Activated CD4-positive, alpha-beta T cell treated with anti-CD3 and anti-CD28 coated beads, Interleukin-2, amount 50 U/mL, for 1 hour (primary cell): ENCODE results near the gene SPRR2A.
"Not testable (repeated sequence)": the region's sequence is repeated elsewhere in the genome, so short reads cannot be mapped to it uniquely, and the experiment has no call there.

ENCODE experiments used
- DNase-seq: peaks from one replicate; pipeline ENCODE4 v3.0.0-alpha.2; 2020

The SPRR2A gene

DNA sequence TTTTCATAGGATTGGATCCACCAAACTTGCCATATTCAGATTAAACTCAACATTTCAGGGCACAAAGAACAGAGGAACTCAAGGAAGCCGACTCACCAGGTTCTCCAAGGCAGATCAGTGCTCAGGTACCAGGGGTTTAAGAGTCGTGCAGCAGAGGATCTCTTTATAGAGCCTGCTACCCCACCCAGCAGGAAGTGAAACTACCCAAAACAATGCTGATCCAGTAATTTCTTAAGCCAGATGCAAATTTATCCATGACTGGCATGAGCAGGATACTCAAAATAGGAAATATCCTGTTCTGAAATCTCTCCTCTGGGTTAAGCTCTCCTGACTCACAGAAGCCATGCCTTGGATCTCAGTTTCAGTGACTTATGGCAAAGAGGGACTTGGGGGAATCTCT is at the start of gene SPRR2A:
TSS of gene SPRR2A (minus strand) at position 138 of the 400 bp plus-strand sequence. CDS start 777 bp downstream, outside the sequence.
- no peak for DNase-seq

DNA sequence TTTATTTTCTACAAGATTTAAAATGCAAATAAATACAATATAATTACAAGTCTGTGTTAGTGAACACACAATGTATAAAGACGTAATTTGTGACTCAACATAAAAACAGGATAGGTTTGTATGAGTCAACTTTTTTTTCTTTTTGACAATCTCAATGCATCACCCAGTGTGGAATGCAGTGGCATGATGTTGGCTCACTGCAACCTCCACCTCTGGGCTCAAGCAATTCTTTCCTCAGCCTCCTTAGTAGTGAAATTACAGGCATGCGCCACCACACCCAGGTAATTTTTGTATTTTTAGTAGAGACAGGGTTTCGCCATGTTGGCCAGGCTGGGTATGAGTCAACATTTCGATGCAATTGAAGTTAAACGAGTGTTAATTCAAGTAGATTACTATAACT is 42.9 kb upstream of the SPRR2A start:
- no peak for DNase-seq

DNA sequence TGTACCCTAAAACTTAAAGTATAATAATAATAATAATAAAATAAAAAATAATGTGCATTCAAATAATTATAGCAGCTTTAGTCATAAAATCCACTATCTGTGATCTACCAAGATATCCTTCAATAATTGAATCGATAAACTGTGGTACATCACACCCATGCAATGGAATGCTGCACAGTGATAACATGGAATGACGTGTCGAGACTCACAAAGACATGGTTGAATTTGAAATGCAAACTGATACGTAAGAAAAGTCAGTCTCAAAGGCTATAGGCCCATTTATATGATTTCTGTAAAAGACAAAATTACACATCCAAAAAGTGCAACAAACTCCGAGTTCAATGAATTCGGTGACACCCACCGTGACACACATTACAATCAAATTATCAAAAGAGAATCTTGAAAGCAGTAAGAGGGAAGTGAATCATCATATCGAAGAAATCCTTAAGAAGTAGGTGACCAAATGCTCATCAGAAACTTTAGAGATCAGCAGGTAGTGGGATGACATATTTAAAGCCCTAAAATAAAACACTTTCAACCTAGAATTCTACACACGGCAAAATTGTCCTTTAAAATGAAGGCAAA is 42.2 kb upstream of the SPRR2A start:
- no peak for DNase-seq

DNA sequence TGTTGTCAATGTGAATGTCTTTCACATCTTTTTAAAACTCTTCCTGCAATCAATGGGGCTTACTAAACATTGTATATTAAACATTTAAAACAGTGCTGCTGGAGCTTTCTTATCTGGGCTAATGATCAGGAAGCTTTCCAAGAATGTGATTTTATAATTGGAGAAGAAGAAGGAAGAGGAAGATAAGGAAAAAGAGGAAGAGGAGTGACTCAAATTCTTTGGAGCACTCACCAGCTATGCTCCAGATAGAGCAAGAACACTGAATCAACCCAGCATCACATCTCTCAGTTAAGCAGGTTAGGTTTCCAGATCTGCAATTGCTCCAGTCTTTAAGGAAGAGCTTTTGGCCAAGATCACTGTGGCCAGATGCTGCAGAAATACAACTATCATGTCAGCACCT is 38.5 kb upstream of the SPRR2A start:
- DNase-seq = no peak

DNA sequence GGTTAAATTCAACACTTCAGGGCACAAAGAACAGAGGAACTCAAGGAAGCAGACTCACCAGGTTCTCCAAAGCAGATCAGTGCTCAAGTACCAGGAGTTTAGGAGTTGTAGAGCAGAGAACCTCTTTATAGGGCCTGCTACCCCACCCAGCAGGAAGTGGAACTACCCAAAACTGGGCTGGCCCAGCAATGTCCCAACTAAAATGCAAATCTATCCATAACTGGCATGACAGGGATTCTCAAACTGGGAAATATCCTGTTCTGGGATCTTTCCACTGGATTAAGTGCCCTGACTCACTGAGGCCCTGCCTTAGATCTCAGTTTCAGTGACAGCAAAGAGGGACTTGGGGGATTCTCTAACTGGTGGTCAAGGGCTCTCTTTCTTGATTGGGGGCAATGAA is 37.1 kb upstream of the SPRR2A start, which contains the start of gene SPRR2E:
TSS of gene SPRR2E (minus strand) at position 101 of the 400 bp plus-strand sequence. CDS start 775 bp downstream, outside the sequence.
- no peak for DNase-seq

DNA sequence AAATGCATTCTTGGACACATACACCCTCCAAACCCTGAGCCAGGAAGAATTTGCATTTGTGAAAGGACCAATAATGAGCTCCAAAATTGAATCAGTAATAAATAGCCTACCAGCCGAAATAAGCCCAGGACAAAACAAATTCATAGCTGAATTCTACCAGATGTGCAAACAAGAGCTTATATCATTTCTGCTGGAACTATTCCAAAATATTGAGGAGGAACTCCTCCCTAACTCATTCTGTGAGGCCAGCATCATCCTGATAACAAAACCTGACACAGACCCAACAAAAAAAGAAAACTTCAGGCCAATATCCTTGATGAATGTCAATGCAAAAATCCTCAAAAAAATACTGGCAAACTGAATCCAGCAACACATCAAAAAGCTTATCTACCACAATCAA is 30.3 kb upstream of the SPRR2A start:
- no peak for DNase-seq

DNA sequence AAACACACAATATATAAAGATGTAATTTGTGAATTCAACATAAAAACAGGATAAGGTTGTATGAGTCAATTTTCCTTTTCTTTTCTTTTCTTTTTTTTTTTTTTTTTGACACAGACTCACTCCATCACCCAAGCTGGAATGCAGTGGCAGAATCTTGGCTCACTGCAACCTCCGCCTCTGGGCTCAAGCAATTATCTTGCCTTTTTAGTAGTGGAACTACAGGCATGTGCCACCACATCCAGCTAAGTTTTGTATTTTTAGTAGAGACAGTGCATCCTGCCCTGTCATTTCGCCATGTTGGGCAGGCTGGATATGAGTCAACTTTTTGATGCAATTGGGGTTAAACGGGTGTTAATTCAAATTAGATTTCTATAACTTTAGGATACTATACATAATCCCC is 24.4 kb upstream of the SPRR2A start:
- no peak for DNase-seq

DNA sequence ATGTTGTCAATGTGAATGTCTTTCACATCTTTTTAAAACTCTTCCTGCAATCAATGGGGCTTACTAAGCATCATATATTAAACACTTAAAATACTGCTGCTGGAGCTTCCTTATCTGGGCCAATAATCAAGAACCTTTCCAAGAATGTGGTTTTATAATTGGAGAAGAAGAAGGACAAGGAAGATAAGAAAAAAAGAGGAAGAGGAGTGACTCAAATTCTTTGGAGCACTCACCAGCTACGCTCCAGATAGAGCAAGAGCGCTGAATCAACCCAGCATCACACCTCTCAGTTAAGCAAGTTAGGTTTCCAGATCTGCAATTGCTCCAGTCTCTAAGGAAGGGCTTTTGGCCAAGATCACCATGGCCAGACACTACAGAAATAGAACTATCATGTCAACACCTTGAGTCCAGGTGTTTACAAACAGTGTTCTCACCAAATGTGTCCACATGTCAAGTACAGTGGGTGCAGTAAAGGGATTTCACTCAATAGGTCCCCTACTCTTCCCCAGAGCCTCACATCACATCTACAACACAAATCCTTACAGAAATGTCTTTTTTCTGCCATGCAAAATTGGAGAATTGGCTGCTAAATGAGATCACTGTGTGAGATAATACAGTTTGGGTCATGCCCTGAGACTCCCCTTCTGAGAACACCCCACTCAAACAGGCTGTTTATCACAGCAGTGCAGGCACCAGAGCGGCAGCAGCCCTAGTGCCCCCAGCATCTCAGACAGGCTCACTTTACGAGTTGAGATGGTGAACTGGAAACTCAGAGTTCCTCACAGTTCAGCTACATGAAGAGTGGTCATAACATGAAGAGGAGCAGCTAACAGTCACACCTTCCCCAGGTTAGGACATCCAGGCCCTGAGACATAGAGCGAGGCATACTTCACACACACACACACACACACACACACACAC is 15.8 kb upstream of the SPRR2A start:
- no peak for DNase-seq

DNA sequence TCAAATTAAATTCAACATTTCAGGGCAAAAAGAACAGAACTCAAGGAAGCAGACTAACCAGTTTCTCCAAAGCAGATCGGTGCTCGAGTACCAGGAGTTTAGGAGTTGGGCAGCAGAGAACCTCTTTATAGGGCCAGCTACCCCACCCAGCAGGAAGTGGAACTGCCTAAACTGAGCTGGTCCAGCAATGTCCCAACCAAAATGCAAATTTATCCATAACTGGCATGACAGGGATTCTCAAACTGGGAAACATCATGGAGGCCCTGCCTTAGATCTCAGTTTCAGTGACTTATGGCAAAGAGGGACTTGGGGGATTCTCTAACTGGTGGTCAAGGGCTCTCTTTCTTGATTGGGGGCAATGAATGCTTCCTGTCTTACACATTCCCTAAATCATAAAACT is 14.2 kb upstream of the SPRR2A start, which contains the start of gene SPRR2B:
TSS of gene SPRR2B (minus strand) at position 101 of the 400 bp plus-strand sequence. CDS start 772 bp downstream, outside the sequence.
- no peak for DNase-seq

DNA sequence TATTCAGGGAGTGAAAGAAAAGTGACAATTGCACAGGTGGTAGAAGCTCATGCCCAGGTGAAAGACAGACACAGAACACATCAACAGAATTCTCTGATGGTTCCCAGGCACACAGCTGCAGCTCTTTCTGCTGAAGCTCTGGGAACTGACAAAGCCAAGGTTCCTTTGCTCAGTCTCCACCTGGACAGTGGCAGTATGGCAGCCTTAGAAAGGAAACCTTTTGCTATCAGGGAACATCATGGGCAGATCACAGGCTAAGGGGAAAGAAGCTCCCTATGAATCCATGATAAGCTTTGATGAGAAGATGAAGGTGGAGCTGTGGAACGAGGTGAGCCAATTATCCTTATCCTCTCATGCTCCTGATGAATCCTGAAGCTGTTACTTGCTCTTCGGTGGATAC is 12.9 kb upstream of the SPRR2A start:
- DNase-seq = no peak

DNA sequence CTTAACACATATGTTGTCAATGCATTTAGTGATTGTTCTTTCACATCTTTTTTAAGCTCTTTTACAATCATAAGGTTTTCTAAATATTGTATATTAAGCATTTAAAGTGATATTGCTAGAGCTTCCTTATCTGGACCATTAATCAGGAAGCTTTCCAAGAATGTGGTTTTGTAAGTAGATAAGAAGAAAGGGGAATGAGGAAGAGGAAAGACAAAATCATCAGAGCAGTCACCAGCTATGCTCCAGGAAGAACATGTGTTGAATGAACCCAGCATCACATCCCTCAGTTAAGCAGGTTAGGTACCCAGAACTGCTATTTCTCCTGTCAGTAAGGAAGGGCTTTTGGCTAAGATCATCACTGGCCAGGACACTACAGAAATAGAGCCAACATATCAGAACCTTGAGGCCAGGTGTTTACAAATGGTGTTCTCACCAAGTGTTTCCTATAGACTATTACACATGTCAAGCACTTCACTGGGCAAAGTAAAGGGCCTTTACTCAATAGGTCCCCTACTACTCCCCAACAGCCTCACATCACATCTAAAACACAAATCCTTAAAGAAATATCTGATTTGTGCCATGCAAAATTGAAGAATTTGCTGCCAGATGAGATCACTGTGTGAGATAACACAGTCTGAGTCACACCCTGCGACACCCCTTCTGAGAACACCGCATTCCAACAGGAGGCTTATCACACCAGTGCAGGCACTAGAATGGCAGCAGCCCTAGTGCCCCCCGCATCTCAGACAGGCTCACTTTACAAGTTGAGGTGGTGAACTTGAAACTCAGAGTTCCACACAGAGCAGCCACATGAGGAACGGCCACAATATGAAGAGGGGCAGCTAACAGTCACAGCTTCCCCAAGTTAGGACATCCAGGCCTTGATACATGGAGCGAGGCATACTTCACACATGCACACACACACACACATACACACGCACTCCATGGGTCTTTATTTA is 1.8 kb upstream of the SPRR2A start:
- DNase-seq = no peak

DNA sequence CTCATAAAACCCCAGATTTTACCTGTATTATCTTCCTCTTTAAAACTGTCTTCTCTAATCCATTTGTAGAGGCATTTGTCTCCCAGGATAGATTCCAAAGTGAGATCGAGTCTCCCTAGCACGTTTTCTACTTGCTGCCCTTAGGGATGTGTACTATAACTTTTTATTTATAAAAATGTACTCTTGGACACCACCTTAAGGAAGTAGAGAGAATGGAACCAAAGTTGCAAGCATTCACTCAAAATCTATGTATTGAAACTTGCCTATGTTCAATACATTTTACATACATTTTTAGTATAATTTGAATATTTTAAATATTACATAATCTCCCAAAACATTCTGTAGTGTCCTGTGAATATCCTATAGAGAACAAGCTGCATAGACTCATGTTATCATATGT is 842 bp upstream of the SPRR2A start:
- DNase-seq = no peak

DNA sequence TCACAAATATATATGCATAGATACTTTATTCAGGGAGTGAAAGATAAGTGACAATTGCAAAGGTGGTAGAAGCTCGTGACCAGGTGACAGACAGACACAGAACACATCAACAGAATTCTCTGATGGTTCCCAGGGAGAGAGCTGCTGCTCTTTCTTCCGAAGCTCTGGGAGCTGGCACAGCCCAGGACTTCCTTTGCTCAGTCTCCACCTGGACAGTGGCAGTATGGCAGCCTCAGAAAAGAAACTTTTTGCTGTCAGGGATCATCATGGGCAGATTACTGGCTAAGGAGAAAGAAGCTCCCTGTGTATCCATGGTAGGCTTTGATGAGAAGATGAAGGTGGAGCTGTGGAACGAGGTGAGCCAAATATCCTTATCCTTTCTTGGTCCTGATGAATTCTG is 1.2 kb downstream of the SPRR2A start:
- DNase-seq = not testable (repeated sequence)

DNA sequence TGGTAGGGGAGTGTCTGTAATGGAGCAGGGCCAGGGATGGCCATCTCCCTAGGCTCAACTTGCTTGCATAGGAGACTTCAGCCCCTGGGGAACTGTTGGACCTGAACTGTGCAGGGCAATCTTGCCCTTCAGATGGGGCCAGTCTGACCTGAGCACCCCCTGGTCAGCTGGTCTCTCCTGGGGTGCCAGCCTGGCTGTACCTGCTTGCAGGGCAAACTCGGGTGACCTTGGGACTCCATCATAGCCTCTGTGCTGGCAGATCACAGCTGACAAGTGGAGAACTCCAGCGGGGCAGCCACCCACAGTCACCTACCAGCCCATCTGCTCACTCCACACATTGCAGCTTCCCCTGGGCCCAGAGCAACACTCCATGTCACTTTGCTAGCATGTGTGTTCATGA is 8.1 kb downstream of the SPRR2A start:
- DNase-seq = no peak

DNA sequence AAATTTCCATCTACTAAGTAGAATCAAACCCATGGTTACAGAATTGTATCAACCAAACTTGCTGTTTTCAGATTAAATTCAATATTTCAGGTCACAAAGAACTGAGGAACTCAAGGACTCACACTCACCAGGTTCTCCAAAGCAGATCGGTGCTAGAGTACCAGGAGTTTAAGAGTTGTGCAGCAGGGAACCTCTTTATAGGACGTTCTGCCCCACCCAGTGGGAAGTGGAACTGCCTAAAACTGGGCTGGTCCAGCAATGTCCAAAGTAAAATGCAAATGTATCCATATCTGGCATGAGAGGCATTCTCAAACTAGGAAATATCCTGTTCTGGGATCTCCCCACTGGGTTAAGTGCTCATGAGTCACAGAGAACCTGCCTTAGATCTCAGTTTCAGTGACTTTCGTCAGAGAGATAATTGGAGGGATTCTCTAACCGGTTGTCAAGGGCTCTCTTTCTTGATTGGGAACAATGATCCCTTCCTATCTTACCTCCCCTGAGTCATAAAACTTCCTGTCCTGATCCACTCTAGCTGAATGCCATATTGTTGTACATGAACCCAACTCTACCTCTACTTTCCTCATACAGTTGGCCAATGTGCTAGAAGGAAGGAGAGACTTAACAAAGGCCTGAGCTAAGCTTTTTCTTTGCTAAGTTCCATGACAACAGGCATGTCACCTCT is 16.2 kb downstream of the SPRR2A start, which contains the start of gene SPRR2D:
TSS of gene SPRR2D (minus strand) at position 171 of the 682 bp plus-strand sequence. CDS start 774 bp downstream, outside the sequence.
- DNase-seq = no peak

DNA sequence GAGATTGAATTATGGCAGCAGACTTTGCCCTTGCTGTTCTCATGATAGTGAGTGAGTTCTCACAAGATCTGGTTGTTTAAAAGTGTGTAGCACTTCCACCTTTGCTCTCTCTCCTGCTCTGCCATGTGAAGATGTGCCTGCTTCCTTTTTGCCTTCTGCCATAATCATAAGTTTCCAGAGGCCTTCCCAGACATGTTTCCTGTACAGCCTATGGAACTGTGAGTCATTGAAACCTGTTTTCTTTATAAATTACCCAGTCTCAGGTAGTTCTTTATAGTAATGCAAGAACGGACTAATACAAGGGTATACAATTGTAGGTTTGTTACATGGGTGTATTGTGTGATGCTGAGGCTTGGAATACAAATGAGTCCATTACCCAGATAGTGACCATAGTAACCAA is 22.1 kb downstream of the SPRR2A start:
- no peak for DNase-seq

DNA sequence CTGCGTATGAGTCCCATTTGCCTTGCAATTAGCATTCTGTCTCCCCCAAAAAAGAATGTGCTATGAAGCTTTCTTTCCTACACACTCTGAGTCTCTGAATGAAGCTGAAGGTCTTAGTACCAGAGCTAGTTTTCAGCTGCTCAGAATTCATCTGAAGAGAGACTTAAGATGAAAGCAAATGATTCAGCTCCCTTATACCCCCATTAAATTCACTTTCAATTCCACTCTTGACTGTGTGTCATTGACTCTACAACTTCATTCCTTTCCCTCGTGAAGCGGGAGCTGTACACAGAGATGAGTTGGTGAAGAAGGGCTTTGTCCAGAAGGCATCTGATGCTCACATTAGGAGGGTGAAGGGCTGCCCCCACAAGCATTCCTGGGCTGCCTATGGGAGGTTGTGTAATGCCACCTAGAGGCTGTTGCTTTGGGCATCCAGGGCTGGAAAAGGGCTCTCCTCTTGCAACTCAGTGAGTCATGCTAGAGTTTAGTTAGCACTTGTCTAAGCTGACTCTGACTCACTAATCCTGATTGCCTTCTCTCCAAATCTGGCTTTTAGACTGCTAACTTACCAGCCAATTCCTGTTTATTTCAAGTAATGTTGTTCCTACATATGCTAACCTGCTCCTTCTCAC is 24.5 kb downstream of the SPRR2A start:
- no peak for DNase-seq

DNA sequence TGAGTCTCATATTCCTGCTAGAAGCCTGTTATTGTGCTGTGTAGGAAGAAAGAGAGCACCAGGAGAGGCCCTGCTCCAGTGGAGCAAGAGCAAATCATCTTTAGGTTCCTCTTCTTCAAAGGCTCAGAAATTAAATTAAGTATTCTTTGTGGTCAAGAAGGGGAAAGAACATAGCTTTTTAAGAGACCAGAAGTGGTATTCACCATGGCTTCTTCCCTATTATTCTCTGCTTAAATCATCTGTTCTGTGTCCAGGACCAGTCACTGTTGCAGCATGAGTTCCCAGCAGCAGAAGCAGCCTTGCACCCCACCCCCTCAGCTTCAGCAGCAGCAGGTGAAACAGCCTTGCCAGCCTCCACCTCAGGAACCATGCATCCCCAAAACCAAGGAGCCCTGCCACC is 25.2 kb downstream of the SPRR2A start:
- DNase-seq = no peak

DNA sequence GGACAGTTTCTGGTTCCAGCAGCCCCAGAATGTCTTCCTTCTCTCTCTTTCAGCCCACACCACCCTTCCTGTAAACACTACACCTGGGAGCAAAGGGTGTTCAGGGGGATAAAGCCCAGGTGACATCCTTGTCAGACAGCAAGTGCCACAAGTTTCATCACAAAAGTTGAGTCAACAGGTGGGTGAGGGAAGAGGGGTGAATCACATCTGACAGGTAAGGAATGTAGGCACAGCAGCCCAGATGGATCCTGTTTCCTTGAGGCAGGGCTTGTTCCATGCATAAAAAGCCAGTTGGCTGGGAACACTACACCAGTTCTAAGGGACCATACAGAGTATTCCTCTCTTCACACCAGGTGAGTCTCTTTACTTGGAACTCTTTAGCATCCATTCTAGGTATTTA is 26.4 kb downstream of the SPRR2A start, which contains the start of gene SPRR1B:
TSS of gene SPRR1B (plus strand) at position 309 of the 400 bp plus-strand sequence. CDS start 1,143 bp downstream, outside the sequence.
- DNase-seq = no peak

DNA sequence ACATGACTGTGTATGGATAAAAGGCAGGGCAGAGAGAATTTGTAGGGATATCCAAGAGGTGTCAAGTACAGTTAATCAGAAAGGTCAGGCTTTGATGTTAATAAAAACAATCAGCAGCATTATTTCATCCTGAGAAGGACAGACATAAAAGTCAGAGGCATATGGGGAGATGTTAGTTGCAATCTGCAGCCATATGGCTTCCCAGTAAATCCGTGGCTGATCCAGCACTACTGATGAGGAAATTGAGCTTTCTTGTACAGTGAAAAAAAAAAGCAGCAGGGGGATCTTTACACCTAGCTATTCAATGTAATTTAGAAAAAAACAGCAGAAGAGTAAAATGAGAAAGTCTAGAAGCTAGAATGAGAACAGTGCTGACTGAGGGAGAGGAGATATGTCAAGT is 28.5 kb downstream of the SPRR2A start:
- no peak for DNase-seq

DNA sequence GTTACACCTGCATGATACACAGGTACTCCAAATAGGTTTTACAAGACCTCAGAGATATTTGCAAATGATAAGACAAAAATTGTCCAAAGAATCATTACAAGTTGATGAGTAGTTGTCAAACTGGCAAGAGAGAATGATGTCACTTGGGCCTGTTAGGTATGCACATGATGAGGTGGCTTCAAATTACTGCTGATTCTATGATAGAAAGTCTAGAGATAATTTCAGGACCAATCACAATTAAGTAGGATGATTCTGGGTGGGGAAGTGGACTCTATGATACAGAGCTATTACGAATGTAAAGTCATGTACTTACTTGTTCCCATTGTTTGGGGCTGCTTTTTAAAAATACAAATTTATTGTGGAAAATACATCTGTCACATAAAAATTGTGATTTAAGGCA is 31.5 kb downstream of the SPRR2A start:
- no peak for DNase-seq

DNA sequence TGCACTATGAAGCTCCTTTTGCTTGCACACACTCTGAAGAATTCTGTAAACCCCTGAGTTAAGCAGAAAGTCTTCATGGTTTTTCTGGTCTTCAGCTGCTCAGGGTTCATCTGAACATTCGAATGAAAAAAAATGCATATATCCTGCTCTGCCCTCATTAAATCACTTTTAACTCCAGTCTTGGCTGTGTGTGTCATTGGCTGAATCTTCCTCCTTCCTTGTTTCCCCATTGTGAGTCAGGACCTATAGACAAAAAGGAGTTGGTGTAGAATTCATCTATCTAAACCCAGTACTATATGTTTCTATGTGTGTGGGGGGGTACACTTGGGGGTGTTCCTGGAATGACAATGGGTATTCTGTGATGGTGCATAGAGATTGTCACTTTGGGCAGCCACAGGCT is 32.9 kb downstream of the SPRR2A start:
- DNase-seq = no peak
